Stimulated activated naive CD8-positive, alpha-beta T cell treated with anti-CD3 and anti-CD28 coated beads, Interleukin-15, Interleukin-2, amounts not matched to agents 100 ng/mL and 50 ng/mL, for 24 hours (primary cell): ENCODE data around the gene NMD3.
"Not testable (repeated sequence)": the region's sequence is repeated elsewhere in the genome, so short reads cannot be mapped to it uniquely, and the experiment has no call there.

Experiments
- H3K27ac Mint-ChIP-seq: one replicate; pipeline ENCODE4 v1.8.0; 2021; ENCODE audit warnings: mild to moderate bottlenecking, mixed read lengths
- H3K27me3 Mint-ChIP-seq: one replicate; pipeline ENCODE4 v1.8.0; 2021; ENCODE audit warnings: mixed read lengths
- H3K36me3 Mint-ChIP-seq: one replicate; pipeline ENCODE4 v1.8.0; 2021; ENCODE audit warnings: low read depth, mixed read lengths
- H3K4me1 Mint-ChIP-seq: one replicate; pipeline ENCODE4 v1.8.0; 2021; ENCODE audit warnings: low read depth, mixed read lengths
- H3K4me3 Mint-ChIP-seq: one replicate; pipeline ENCODE4 v1.8.0; 2021; ENCODE audit warnings: mild to moderate bottlenecking, mixed read lengths
- H3K9me3 Mint-ChIP-seq: one replicate; pipeline ENCODE4 v1.8.0; 2021; ENCODE audit warnings: mixed read lengths

NMD3 gene

DNA sequence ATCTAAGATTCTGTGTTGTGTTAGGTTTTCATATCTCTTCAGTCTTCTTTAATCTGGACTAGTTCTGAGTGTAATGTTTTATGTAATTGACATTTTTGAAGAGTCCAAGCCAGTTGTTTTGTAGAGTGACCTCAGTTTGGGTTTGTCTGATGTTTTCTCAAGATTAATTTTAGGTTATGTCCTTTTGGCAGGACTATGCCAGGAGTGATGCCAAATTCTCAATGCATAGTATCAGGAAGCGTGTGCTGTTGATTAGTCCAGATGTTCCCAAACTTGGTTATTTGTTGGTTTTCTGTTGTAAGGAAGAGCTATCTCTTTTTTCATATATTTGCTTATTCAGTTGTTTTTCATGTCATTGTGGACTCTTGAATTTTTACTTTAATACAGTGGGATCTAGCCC lies 32.6 kb downstream of the NMD3 start:
- Mint-ChIP-seq H3K27me3 (no peaks in the 10 kb centered on the region), H3K9me3 (no peaks in the 10 kb centered on the region), H3K27ac (no peak overlapping the region), H3K36me3 (peaks cover 80% of the 10 kb centered on the region), H3K4me3 (no peak overlapping the region), H3K4me1 (peaks cover 3% of the 10 kb centered on the region)

DNA sequence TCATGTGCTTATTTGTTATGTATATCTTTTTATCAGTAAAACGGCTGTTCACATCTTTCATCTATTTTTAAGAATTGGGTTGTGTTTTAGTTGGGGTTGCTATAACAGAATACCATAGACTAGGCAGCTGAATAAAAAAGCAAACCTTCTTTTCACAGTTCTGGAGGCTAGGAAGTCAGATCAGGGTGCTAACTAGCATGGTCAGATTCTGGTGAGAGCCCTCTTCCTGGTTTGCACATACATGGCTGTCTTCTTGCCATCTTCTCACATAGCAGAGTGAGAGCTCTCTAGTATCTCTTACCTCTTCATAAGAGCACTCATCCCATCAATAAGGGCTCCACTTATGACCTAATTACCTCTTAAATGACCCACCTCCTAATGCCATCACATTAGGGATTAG lies 33.8 kb downstream of the NMD3 start:
- Mint-ChIP-seq H3K27me3 (no peaks in the 10 kb centered on the region), H3K4me3 (no peak overlapping the region), H3K4me1 (peaks cover 3% of the 10 kb centered on the region), H3K27ac (no peak overlapping the region), H3K36me3 (peaks cover 79% of the 10 kb centered on the region), H3K9me3 (peaks cover under 1% of the 10 kb centered on the region)

DNA sequence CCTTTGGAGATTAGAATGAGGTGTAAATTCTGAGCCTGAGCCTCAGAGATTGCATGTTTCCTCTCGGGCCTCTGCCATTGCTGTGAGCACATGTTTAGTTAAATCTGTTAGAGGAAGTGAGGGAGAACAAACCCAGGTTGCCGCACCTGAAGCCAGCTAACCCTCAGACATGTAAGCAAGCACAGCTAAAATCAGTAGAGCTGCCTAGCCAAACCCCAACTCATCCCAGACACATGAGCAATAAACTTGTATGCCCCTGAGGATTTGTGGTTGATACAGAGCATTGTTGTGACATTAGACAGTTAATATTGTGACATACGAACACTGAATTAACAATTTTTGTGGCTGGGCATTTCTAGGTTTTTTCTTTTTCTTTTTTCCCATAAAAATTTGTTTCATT lies 41.9 kb downstream of the NMD3 start:
- Mint-ChIP-seq H3K4me1 (peaks cover 15% of the 10 kb centered on the region), H3K27ac (no peak overlapping the region), H3K27me3 (no peaks in the 10 kb centered on the region), H3K4me3 (no peak overlapping the region), H3K36me3 (peaks cover 58% of the 10 kb centered on the region), H3K9me3 (peaks cover 23% of the 10 kb centered on the region)

DNA sequence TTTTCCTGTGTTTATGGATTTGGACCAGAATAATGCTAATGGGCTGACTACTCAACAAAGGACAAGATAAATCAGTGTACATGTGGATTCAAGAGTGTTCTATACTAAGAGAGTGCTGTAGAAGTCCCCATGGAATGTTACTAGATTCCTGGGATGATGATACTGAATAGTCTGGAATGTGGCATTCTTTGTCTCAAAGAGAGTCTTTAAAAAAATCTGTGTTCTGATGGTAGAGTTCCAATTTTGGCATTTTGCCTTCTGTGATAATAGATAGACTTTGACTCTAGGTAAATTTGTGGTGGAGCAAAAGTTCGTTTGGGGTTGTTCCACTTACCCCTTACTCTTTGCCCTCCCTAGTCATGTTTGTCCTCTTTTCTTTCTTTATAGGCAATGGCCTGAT lies 43.7 kb downstream of the NMD3 start:
- no peaks in the 10 kb centered on the region for H3K27me3 Mint-ChIP-seq
- H3K9me3 Mint-ChIP-seq = peaks cover 23% of the 10 kb centered on the region
- no peak overlapping the region for H3K27ac Mint-ChIP-seq
- H3K4me3 Mint-ChIP-seq = no peak overlapping the region
- H3K36me3 Mint-ChIP-seq = peaks cover 47% of the 10 kb centered on the region
- peaks cover 15% of the 10 kb centered on the region for H3K4me1 Mint-ChIP-seq

DNA sequence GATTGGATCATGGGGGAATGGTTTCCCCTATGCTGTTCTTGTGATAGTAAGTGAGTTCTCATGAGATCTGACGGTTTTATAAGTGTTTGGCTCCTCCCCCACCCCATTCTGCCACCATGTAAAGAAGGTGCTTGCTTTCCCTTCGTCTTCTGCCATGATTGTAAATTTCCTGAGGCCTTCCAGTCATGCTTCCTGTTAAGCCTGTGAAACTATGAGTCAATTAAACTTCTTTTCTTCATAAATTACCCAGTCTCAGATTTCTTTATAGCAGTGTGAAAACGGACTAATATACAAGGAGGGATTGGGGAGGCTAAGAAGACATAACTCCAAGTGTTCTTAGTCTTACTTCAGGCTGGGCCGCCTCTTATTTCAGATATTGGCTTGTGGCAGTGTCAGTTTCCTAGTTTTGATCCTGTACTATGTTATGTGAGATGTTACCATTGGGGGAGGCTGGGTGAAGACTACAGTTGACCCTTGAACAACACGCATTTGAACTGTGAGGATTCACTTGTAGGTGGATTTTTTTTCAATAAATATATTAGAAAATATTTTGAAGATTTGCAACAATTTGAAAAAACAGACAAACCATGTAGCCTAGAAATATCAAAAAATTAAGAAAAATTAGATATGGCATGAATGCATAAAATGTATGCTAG lies 44.9 kb downstream of the NMD3 start:
- H3K27me3 Mint-ChIP-seq = no peaks in the 10 kb centered on the region

DNA sequence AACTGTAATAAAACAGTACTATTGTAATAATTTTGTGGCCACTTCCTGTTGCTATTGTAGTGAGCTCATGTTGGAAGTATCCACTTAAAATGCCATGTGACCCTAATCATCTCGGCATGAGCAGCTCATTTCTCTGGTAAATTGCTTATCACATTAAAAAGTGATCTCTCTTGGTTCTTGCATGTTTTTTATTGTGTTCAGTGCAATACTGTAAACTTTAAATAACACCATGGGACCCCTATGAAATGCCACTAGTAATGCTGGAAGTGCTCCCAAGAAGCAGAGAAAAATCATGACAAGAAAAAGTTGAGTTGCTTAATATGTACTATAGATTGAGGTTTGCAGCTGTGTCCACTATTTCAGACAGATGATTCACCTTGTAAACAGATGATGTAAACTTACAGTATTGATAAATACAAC lies 45.6 kb downstream of the NMD3 start:
- peaks cover 15% of the 10 kb centered on the region for H3K4me1 Mint-ChIP-seq
- peaks cover 35% of the 10 kb centered on the region for H3K36me3 Mint-ChIP-seq
- no peak overlapping the region for H3K4me3 Mint-ChIP-seq
- H3K27me3 Mint-ChIP-seq = no peaks in the 10 kb centered on the region
- no peak overlapping the region for H3K27ac Mint-ChIP-seq
- peaks cover 10% of the 10 kb centered on the region for H3K9me3 Mint-ChIP-seq

More for the DNA sequence above, 44.9 kb downstream of the NMD3 start:
- Mint-ChIP-seq H3K9me3 (peaks cover 13% of the 10 kb centered on the region), H3K36me3 (peaks cover 40% of the 10 kb centered on the region), H3K4me1 (peaks cover 15% of the 10 kb centered on the region), H3K27ac (peak overlapping the region; percentile 19), H3K4me3 (no peak overlapping the region)

DNA sequence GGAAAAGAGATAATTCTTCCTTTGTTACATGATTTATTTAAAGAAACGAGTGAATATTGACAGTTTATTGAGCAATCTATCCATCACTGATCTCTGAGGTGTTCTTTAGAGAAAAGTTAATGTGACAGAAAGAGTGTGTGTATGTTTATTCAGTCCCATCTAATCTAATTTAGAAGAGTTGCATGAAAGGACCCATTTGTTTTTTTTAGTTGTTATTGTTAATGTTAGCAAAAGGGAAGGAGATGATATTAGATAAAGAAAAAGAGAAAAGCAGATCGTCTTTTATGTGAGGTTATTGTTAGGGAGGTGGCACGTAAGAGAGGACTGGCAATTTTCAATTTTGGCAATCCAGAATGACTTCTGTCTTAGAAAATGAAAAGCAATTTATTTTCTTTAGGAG lies 46.5 kb downstream of the NMD3 start:
- peaks cover 11% of the 10 kb centered on the region for H3K4me1 Mint-ChIP-seq
- no peak overlapping the region for H3K4me3 Mint-ChIP-seq
- no peak overlapping the region for H3K27ac Mint-ChIP-seq
- peaks cover 28% of the 10 kb centered on the region for H3K36me3 Mint-ChIP-seq
- H3K9me3 Mint-ChIP-seq = peaks cover 10% of the 10 kb centered on the region
- H3K27me3 Mint-ChIP-seq = no peaks in the 10 kb centered on the region

DNA sequence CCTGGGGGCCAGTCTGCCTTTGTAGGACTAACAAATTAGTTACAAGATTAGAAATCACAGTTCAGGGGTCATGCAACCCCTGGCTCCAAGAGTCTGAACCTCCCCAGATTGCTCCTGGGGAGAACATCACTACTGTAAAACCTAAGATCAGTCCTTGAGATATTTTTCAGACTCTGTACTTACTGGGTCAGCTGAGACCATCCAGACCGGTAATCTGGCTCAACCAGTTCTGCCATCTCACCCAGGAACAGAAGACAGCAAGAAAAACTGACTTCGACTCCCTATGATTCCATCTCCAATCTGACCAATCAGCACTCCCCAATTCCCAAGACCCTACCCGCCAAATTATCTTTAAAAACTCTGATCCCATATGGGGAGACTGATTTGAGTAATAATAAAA lies 47.5 kb downstream of the NMD3 start:
- Mint-ChIP-seq H3K9me3 (peaks cover 5% of the 10 kb centered on the region), H3K27me3 (no peaks in the 10 kb centered on the region), H3K27ac (no peak overlapping the region), H3K36me3 (peaks cover 19% of the 10 kb centered on the region), H3K4me3 (no peak overlapping the region), H3K4me1 (peaks cover 7% of the 10 kb centered on the region)

DNA sequence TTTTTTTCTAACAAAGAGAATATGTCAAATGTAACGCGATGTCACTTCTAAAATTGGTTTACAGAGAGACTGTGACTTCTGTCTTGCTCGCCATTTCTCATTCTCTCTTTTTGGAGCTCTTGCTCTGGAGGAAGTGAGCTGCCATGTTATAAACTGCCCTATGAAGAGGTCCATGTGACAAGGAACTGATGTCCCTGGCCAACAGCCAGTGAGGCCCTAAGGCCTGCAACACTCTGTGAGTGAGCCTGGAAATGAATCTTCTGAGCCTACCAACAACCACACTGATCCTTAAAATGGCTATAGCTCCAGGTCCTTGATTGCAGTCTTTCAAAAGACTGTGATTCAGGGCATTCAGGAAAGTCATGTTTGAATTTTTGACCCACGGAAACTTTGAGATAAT lies 49.9 kb downstream of the NMD3 start:
- H3K36me3 Mint-ChIP-seq = peaks cover 14% of the 10 kb centered on the region
- peaks cover 1% of the 10 kb centered on the region for H3K4me1 Mint-ChIP-seq
- no peaks in the 10 kb centered on the region for H3K27me3 Mint-ChIP-seq
- no peak overlapping the region for H3K4me3 Mint-ChIP-seq
- no peak overlapping the region for H3K27ac Mint-ChIP-seq
- H3K9me3 Mint-ChIP-seq = no peaks in the 10 kb centered on the region

DNA sequence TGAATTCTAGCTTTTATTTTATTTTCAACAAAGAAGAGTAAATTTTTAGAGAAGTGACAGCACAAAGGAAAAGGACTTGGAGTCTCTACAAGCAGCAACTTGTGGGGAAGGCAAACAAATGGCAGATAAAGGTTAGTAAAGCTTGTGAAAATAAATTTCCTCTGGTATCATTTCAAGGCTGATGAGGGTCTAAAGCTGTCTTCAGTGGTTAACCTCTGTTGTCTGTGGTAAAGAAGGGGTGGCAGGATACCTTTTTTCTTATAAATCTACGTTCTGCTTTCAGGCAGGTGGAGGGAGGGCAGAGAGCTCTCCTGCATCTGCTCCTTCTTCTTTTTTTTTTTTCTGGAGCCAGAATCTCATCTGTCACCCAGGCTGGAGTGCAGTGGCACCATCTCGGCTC lies 50.5 kb downstream of the NMD3 start:
- Mint-ChIP-seq H3K4me1 (no peaks in the 10 kb centered on the region), H3K27ac (no peak overlapping the region), H3K4me3 (no peak overlapping the region), H3K36me3 (peaks cover 19% of the 10 kb centered on the region), H3K9me3 (no peaks in the 10 kb centered on the region), H3K27me3 (no peaks in the 10 kb centered on the region)

DNA sequence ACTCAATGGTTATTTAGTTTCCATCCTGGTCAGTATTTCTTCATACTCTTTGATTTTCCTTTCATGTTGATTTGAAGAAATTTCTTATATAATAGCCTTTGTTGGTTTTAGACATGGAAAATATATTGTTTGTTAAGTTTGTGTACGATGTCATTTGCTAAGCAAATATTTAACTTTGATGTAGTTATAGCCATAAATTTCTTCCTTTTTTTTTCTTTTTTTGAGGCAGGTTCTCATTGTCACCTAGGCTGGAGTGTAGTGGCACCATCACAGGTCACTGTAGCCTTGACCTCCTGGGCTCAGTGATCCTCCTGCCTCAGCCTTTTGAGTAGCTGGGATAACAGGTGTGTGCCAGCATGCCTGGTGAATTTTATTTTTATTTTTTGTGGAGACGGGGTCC lies 51.4 kb downstream of the NMD3 start:
- no peaks in the 10 kb centered on the region for H3K27me3 Mint-ChIP-seq
- H3K36me3 Mint-ChIP-seq = peaks cover 20% of the 10 kb centered on the region
- H3K4me1 Mint-ChIP-seq = no peaks in the 10 kb centered on the region
- H3K27ac Mint-ChIP-seq = no peak overlapping the region
- H3K9me3 Mint-ChIP-seq = peaks cover 6% of the 10 kb centered on the region
- H3K4me3 Mint-ChIP-seq = no peak overlapping the region

DNA sequence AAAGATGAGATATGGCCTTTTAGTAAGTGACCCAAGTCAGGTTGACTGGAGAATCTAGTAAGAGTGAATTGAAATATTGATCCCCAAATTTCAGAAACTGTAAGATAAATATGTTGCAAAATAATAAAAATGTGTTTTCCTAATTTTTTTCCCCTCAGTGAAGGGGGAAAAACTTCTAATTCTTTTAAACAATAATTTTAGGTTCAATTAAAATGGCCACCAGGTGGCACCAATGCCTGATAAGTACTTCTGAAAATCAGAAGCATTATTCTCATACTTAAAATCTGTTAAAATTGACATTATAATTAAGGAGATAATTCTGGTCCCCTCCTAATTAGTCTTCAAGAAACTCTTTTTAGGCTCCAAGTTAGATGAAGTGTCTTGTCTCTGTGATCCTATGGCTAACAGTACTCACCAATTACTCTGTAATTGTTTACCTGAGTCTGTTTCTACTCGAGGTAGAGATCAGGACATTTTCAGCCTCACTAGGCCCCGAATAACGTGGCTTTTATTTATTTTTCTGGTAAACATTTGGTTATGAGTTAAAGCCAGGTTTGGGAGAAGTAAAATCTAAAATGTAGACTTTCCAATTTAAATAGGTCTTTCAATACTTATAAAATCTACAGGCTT lies 52.6 kb downstream of the NMD3 start:
- H3K4me1 Mint-ChIP-seq = no peaks in the 10 kb centered on the region

DNA sequence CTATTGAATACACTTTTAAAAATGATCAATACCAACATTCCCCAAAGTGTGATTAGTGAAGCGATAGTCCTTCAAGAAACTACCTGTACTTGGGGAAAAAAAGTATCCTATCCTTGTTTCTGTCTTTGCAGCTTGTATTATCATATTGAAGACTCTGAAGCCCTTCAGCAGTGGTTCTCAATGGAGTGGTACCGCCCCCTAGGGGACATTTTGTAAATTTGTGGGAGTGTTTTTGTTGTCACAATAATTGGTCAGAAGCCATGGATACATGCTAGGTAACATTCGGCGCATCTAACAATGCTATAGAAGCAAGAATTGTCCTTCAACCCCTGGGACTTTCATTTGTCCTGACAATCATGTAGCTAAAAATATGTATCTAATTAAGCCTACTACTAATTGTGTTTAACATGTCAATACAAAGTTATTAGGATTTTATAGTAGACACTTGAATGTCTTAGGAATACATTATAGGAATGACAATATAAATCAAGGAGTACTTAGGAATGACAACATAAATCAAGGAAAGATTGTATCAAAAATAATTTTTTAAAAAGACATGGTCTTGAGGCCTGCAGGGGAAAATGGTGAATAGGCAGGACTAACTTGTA lies 53.7 kb downstream of the NMD3 start:
- peaks cover 32% of the 10 kb centered on the region for H3K36me3 Mint-ChIP-seq
- H3K27me3 Mint-ChIP-seq = no peaks in the 10 kb centered on the region
- no peaks in the 10 kb centered on the region for H3K4me1 Mint-ChIP-seq
- peaks cover 22% of the 10 kb centered on the region for H3K9me3 Mint-ChIP-seq
- no peak overlapping the region for H3K27ac Mint-ChIP-seq
- H3K4me3 Mint-ChIP-seq = no peak overlapping the region

More for the DNA sequence above, 52.6 kb downstream of the NMD3 start:
- Mint-ChIP-seq H3K36me3 (peaks cover 28% of the 10 kb centered on the region), H3K9me3 (peaks cover 13% of the 10 kb centered on the region), H3K4me3 (no peak overlapping the region), H3K27me3 (no peaks in the 10 kb centered on the region), H3K27ac (no peak overlapping the region)

DNA sequence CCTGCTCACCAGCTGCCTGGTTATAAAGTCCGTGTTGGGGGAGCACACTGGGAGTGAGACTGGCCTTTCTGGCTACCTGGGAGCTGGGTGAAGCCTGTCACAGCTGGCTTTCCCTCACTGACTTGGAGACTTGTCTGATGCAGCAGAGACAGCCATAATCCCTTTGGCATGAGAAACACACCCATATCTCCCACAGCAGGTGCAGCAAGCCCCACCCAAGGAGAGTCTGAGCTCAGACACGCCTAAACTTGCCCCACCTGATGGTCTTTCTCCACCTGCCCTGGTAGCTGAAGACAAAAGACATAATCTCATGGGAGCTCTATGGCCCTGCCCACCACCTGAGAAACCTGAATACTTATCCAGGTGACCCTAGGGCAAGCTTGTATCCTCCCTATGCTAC lies 54.8 kb downstream of the NMD3 start:
- H3K9me3 Mint-ChIP-seq = peaks cover 24% of the 10 kb centered on the region
- no peak overlapping the region for H3K27ac Mint-ChIP-seq
- no peaks in the 10 kb centered on the region for H3K4me1 Mint-ChIP-seq
- peaks cover 29% of the 10 kb centered on the region for H3K36me3 Mint-ChIP-seq
- no peaks in the 10 kb centered on the region for H3K27me3 Mint-ChIP-seq
- H3K4me3 Mint-ChIP-seq = no peak overlapping the region

DNA sequence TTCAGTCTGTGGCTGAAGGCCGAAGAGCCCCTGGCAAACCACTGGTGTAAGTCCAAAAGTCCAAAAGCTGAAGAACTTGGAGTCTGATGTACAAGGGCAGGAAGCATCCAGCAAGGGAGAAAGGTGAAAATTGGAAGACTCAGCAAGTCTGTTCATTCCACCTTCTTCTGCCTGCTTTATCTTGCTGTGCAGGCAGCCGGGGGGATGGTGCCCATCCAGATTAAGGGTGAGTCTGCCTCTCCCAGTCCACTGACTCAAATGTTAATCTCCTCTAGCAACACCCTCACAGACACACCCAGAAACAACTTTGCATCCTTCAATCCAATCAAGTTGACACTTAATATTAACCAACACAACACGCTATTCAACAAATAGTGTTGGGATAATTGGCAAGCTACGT lies 61.3 kb downstream of the NMD3 start:
- Mint-ChIP-seq H3K9me3 (peaks cover 27% of the 10 kb centered on the region), H3K36me3 (peaks cover 13% of the 10 kb centered on the region)
- not testable (repeated sequence) for H3K4me1 Mint-ChIP-seq, H3K4me3 Mint-ChIP-seq, H3K27ac Mint-ChIP-seq, H3K27me3 Mint-ChIP-seq
